GM21619 (cell line): ENCODE measurements around the gene PPP2R5B.

Experiments used
- ATAC-seq: cut with Tn5 transposase; IDR thresholded peaks from one replicate; pipeline ENCODE4 v1.9.1; 2021; ENCODE audit not compliant: unreplicated experiment

Gene PPP2R5B

DNA sequence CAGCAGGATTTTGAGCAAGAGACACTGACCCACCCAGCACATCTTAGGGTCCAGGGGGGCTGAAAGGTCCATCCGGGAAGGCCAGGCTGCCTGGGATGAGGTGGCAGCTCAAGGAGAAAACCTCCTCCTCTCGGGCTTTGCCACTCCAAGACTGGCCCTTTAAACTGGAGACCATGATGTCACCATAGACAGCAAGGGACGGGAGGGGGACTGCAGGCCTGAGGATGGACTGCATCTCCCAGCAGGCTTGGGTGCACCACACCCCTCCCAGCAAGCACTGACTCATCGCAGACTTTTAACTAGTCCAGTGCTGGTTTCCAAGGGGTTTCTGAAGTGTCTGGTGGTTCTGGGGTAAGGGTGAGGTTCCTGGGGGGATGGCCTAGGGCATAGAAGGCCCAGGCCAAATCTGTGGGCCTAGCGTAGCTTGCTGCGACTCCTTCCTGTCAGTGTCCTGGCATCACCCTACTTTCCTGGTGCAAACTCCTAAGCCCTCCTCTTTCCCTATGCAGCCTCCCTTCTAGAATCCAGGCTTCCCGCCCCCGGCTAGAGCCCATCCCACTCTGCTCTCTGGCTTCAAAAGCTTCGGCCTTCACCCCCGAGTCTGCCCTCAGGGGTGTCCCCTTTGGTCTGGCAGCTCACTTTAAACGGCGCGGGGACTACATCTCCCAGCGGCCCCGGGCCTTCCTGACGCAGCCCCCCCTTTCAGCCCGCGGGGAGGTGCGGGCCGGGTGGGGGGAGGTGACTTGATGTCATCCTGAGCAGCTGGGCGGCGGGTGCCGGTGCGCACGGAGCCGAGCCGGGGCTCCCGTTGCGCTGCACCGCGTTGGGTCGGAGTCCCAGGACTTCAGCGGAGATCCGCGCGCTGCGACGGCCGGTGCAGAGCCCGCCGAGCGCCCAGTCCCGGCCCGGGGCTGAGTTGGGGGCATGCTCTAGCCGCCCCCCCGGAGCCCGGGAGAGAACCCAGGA lies at the start of gene PPP2R5B:
Gene PPP2R5B, plus strand, starts transcription at position 746 of the 966 bp plus-strand sequence. CDS start 1,046 bp downstream, outside the sequence.
- peak; percentile 80 for ATAC-seq

DNA sequence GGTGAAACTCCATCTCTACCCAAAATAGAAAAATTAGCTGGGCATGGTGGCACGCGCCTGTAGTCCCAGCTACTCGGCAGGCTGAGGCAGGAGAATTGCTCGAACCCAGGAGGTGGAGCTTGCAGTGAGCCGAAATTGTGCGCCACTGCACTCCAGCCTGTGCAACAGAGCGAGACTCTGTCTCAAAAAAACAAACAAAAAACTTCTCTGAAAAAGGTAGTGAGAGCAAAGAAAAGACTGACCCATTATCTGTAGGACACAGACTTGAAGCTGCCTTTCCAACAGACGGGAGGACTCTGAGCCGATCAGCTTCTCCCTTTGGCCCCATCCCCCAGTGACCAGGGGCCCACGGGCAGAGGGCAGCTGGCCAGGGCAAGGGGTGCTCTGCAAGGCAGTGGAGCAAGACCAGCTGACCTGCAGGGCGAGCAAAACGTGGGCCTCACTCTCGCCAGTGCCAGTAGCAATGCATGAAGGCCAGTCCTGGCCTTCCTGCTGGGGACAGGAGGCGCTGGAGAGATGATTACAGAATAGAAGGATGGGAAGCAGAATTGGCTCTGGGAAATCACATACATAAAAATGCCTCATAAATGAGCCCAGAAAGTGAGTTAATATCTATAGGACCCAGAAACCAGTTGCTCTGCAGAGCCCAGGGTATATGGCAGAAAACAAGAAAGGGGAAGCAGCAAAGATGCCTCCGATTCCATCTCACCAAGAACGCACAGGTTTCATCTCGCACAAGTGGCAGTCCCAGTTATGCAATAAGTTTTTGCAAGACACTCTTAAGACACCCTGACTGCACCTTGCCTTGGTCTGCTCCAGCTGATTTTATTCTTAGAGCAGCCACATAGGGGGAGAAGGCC lies 48.9 kb upstream of the PPP2R5B start:
- ATAC-seq, result no peak

DNA sequence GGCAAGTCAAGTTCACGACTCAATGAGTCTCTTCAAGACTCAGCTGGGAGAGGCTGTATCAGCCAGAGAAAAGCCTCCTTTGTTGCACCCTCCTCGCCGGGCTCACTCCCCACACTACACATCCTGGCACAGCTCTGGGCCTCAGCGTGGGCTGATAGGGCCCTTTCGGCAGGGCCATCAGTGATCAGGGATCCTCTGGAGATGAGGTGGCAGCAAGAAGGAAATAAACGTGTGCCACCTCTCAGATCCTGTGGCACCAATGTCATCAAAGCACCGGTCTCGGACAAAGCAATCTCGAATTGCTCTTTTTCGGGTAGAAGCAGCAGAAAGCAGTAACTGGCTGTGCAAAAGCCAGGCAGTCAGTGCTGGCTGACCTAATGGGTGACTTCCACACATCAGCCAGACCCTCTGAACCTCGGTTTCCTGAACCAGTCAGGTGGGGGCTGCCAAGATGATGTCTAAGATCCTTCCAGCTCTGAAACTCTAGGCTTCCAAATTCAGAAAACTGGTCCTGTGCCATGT lies 48.2 kb upstream of the PPP2R5B start:
- no peak for ATAC-seq

DNA sequence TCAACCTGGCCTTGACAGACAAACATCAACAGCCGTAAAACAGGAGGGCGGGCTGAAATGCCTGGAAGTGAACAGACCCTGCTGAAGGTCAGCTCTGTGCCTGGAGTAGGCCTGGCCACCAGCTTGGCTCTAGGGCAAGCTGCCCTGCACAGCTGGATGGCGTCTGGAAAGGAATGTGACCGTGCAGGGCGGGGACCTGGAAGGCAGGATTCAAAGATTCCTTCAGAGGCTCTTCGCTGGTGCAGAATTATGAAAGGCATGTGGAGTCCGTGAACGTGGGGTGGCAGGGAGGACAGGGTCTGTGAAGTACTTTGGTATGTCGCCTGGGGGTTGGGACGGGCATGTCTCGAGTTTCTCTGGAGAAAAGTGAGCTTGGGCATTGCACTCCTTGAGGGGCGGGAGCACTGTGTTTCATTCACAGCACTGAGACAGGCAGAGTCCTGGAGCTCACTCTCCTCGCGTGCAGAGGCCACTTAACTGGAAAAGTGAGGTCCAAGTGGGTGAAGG lies 47.6 kb upstream of the PPP2R5B start:
- ATAC-seq, result no peak

DNA sequence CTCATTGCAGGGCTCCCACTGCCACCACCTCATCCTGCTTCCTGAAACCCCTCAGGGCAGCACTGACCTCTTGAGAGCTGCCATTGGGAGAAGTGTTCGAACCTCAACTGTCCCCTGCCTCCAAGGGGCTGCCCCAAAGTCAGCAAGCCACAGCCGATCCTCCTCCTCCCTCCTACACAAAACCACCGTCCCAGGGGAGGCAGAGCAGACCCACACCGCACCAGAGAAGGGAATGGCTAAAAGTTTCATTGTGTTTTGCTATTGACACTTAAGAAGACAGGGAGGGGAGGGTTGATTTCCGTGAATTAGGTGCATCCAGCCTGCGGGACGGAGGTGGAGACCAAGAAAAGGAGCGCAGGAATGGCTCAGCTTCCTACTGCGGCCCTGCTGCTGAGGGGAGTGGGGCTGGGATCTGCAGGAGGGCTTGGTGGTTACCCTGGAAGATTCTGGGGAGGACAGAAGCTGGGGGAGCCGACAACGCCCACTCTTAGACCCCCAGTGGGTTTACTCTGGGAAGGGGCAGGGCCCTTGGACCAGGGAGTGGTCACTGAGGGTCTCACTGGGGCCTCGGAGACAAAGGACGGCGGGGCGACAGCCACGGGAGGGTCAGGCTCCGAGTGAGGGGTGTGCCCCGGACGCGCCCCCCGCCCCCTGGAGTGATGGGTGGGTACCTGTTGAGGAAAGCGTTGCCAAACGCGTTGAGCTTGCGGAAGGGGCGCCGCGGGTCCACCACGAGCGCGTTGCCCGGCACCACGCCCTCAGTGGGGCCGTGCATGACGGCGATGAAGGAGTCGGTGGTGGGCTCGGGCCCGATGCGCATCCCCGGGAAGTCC lies 46.9 kb upstream of the PPP2R5B start:
- no peak for ATAC-seq

DNA sequence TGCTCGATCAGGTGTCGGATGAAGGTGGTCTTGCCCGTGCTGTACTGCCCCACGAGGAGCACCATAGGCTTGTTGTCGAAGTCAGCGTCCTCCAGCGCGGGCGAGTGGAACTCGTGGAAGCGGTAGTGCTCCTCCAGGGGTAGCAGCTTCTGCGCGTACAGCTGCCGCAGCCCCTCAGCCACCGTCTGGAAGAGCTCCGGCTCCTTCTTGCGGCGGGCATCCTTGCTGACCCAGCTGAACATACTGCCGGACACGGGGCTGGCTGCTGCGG lies 46.3 kb upstream of the PPP2R5B start:
- no peak for ATAC-seq

DNA sequence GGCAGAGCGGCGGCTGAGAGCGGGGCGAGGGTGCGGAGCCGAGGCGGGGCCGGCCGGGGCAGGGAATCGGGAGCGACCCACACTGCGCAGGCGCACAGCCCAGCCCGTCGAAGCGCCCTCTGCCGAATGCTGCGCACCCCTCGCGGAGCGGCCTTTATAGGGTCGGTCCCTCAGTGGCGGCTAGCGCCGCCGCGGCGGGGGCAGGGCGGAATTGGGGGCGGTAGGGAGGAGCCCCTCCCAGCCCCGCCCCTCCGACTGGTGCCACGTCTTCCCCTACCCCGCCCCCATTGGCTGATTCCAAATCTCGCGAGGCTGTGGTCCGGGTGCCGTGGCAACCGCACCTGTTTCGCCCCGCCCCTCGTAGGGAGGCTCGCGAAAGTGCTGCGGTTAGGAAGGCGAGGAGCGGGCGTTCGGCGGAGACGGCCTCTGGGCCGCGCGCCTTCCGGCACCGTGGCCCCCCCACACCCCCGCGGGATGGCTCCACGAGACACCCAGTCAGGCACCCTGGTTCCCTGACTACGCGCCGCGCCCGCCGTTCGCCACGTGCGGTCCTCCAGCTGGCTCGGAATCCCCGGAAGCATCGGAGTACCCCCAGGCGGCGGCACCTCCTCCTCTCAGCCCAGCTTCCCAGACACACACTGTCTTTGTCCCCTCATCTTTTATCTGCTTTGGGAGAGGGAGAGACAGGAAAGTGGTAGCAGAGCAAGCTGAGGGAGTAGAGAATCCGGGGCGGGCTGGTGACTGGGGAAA lies 45.8 kb upstream of the PPP2R5B start, which contains the start of gene EHD1:
Gene EHD1, minus strand, starts transcription at position 128 of the 750 bp plus-strand sequence. CDS start 157 bp downstream, outside the sequence.
- peak; percentile 57 for ATAC-seq

DNA sequence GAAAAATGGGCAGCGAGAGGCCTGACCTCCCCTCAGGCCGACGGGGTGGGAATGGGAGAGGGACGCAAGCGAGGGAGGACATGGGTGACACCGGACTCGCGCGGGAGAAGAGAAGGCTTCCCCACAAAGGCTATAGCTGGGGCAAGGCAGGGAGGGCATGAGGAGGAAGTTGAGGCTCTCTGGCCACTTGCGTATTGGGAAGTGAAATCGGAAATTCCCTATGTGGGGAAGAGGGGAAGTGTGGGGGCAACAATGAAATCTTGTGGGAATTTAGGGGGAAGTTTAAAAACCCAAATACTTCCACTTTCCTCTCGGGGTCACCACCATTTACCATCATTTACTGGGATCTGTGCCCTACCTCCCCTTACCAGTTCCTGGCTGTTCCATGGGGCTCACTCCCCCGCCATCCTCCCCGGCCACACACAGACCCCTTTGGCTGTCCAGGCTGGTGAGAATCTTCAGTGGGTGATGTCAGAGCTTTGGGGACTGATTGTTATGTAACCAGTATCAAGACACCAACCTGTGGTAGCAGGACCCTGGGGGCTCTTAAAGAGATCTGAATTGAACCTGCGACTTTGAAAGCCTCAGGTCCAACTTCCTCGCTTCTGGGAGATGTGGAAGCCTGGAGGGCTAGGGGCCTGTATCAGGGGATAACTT lies 45.1 kb upstream of the PPP2R5B start:
- peak; percentile 2 for ATAC-seq

DNA sequence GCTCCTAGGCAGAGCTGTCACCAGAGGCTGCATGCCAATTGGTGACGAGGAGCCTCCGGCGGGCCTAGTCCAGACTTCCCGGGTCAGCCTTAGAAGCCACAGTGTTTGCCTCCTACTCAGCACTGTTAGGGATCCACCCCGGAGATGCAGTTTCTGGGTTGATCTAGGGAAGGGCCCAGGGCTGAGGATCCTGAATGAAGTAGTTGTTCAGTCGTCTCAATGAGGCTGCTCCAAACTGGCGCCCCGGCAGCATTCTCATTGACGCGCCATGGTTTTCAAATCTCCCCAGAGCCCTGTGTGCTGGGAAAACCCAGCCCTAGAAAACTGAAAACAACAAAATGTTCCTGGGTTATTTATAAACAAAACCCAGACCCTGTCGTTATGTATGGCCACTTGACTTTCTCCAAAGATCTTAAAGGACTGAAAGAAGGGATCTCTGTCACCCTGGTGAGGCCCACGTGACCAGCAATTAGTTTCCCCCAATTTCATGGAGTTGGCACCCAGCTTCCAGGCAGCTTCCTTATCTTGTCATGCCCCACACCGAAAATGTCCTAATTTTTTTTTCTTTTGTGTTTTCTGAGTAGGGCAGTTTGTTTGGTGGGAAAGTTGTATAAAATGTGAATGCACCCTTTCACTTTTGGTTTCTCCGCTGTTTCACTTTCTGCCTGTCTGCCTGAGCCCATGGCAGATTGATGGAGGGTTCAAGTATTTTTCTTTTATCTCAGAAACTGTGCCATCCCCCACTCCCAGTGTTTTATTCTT lies 44.1 kb upstream of the PPP2R5B start:
- no peak for ATAC-seq

DNA sequence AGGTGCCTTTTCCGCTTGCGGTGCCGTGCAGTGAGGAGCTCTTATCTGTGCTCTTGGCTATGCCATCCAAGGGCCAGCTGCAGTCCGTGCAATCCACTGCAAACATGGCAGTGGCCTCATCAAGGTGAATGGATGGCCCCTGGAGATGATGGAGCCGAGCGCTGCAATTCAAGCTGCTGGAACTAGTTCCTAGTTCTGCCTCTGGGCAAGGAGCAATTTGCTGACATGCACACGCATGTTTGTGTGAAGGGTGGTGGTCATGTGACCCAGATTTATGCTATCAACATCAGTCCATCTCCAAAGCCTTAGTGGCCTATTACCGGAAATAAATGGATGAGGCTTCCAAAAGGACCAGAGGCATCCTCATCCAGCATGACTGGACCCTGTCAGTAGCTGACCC lies 43.0 kb upstream of the PPP2R5B start:
- no peak for ATAC-seq

DNA sequence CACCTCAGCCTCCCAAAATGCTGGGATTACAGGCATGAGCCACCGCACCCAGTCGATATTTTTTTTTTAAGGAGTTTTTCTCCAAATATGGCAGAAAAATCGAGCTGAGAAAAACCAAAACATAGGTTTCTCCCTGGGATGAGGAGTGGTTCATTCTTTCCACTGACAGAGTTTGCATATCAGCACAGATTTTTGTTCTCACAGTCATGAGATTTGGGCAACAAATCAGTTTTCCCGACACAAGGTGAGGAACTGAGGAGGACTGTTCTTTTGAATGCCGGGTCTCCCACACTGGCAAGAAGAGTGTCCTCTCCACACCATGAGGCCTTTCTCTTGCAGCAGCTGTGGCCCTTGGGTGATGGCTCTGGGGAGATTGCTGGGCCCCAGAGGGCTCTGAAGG lies 42.2 kb upstream of the PPP2R5B start:
- ATAC-seq, result no peak

DNA sequence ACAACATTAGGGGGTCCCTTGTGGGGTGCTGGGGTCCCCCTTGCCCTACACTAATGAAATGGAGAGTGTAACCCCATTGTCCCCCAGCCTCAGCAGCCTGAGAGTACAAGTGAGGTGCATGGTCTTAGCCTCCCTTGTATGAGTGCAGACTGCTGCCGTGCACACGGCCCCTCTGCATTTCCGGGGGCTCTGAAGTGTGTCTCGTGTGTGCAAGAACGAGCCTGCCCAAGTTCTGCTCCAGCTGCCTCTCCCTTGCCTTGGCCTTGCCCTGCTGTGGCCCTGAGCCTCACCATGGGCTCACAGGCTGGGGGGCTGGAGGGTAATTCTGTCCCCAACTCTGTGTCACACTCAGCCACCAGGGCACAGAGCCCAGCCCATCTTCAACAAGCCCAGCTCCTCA lies 40.9 kb upstream of the PPP2R5B start:
- ATAC-seq, result no peak

DNA sequence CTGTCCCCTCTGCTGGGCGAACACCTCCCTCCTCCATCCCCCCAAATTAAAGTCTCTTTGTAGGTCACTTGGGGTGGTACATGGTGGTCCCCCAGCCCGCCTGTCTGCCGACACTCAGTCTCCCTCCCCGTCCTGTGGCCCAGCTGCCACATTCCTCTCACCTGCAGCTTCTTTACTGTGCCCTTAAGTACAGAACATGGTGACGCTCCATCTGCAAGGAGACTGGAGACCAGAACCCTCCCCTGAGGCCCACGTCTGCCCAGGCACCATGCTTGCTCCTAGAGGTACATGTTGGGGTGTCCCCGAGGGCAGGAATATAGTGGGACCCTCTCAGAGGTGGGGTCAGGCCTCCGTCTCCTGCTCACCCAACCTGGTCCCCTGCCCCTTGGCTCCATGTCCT lies 40.5 kb upstream of the PPP2R5B start:
- no peak for ATAC-seq

DNA sequence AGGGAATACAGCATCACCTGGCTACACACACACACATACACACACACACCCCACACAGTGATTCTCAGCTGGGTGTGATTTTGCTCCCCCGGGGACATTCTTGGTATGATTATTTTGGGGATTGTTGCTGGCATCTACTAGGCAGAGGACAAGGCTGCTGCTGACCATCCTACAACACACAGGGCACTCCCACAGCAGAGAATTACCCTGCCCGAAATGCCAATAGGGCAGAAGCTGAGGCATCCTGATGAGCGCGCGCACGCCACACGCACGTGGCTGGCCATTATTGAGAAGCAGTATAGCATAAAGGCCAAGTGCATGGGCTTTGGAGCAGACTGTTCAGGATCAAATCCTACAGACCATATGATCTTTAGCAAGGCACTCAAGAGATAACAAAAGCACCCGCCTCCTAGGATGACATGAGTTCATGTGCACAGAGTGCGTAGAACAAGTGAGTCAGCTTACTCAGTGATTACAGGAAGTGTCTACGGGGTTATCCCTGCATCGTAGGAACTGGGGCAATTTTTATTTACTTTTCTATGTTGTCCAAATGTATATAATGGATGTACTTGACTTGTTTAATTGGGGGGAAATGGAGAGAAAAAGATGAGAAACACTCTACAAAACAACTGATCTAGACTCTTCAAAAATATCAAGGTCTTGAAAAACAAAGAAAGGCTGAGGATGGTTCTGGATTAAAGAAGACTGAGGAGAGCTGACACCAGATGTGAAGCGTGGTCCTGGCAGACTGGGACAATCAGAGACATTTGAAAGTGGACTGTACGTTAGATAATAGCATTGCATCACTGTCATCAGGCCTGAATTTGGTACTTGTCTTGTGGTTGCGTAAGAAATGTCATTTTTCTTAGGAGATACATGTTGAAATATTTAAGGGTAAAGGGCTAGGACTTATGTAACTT lies 38.9 kb upstream of the PPP2R5B start:
- no peak for ATAC-seq

DNA sequence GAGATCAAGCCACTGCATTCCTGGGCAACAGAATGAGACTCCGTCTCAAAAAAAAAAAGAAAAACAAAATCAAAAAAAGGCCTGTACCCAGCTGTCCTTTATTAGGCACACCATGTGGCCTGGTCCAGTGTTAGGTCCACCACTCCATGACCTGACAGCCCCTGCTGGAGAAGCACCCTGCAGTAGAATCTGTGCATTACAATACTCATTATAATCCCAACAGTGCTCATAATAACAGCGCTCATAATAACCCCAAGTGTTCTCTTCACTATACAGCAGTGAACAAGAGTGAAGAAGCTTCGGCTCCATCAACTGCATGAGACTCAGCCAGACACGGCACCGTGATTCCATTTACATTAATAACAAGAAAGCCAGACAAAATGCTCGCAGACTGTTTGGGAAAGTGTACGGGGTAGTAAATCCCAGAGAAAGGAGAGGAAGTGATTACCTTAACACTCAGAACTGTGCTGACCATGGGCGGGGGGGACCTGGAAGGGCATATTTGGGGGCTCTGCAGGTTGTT lies 37.2 kb upstream of the PPP2R5B start:
- no peak for ATAC-seq

DNA sequence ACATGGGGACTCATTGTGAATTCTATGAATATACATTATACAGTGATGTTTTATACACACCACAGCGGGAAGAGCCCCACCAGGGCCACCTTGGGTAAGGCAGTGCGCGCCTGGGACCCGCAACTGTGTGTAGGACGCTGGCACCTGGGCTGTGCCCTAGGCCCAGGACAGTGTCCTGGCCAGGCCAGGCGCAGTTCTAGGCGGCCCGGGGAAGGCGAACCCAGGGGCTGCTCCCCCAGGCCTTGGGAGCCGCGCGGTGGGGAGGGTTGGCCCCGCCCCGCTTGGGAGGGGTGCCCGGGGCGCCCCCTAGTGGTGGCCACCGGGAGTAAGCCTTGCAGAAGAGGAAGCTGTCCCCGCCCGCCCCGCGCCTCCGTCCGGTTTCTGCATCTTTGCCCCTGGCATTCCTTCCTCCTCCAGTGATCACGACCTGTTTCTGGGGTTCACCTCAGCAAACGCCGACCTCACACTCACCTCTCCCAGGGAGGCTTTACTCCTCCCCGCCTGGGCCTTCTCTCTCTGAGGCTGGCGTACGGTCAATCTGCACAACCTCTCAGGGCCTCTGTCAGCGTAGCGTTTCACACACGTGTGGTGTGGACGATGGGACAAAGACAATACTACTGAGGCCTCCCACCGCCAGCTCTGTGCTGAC lies 36.6 kb upstream of the PPP2R5B start:
- ATAC-seq, result no peak

DNA sequence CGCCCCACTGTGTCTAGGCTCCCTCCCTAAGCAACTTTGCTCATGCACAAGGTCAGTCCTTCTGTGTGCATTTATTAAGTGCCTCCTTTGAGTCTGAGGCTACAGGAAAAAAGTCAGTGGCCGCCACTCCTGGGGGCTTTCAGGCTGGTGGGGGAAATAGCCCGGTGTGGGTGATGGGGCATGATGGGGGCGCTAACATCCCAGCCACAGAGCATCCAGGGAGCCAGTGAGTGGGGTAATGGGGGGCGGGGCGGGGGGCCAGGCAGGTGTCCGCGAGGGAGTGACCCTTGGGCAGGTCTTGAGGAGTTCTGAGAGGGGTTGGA lies 36.1 kb upstream of the PPP2R5B start:
- ATAC-seq, result no peak
